Upper lobe of left lung (tissue), 4 donors: ENCODE data around the gene PEX26.

ENCODE experiments used
- CTCF ChIP-seq, 6 experiments: fragments of 450-650 bp in 4 of 6; fragments of 200-600 bp in 2 of 6; sonication (generic) in 2 of 6; IDR thresholded peaks; one replicate each; pipeline ENCODE4 v1.5.1; 2016 to 2019; ENCODE audit warnings: antibody characterized with exemption in 6 of 6
- EP300 ChIP-seq, 4 donors: sonication (generic); formaldehyde crosslinking; IDR thresholded peaks; one replicate each; pipeline ENCODE4 v1.5.1; 2017; ENCODE audit warnings: antibody characterized with exemption in 4 of 4, control low read depth in 2 of 4
- POLR2AphosphoS5 ChIP-seq, 2 donors: sonication (generic); formaldehyde crosslinking; IDR thresholded peaks; one replicate each; pipeline ENCODE4 v1.5.1; 2017; ENCODE audit warnings: antibody characterized with exemption in 2 of 2

GRCh38 chr22:18101536-18101935 is 23.7 kb downstream of the PEX26 start:
- TF ChIP-seq CTCF (IDR thresholded peaks at IDR 0.05) (no peak), POLR2AphosphoS5 (IDR thresholded peaks at IDR 0.05) (no peak), EP300 (IDR thresholded peaks at IDR 0.05) (no peak)
